ENCODE data around the gene LVRN. TPM values are rescaled to one million over a fixed set of nuclear protein-coding genes. Genes with fewer than 3 reads are reported as not detected.

Gene LVRN
- total RNA-seq, 2 donors from 2014 or later = 0.92 to 2.3 TPM

- no peaks in the 10 kb centered on the region for H3K27me3 ChIP-seq (replicated peaks; ENCODE audit: insufficient read depth)
- no peaks in the 10 kb centered on the region for H3K9me3 ChIP-seq
- TF ChIP-seq CTCF (IDR thresholded peaks at IDR 0.05) = no peak
- no peak for DNase-seq (ENCODE audit: low spot score)
- H3K4me1 ChIP-seq (ENCODE audit: control insufficient read depth in 1 of 2, low read depth in 2 of 2) = no peaks in the 10 kb centered on the region
- H3K27ac ChIP-seq = no peak overlapping the region
- H3K4me3 ChIP-seq = no peak overlapping the region
- H3K36me3 ChIP-seq = no peaks in the 10 kb centered on the region
- no peak for ATAC-seq (ENCODE audit: insufficient number of reproducible peaks, low FRiP score, low read depth)
Measured at GRCh38 chr5:116046261-116046660, 84.0 kb downstream of the LVRN start.

GRCh38 chr5:116046823-116047222 lies 84.5 kb downstream of the LVRN start:
- DNase-seq (ENCODE audit: low spot score) = no peak
- ATAC-seq (ENCODE audit: insufficient number of reproducible peaks, low FRiP score, low read depth) = no peak
- Histone ChIP-seq H3K4me3 (no peak overlapping the region), H3K27me3 (replicated peaks; ENCODE audit: insufficient read depth) (no peaks in the 10 kb centered on the region), H3K36me3 (no peaks in the 10 kb centered on the region), H3K4me1 (ENCODE audit: control insufficient read depth in 1 of 2, low read depth in 2 of 2) (no peaks in the 10 kb centered on the region), H3K27ac (no peak overlapping the region), H3K9me3 (no peaks in the 10 kb centered on the region)
- TF ChIP-seq CTCF (IDR thresholded peaks at IDR 0.05) = no peak

- Histone ChIP-seq H3K27me3 (replicated peaks; ENCODE audit: insufficient read depth) (no peaks in the 10 kb centered on the region), H3K4me3 (no peak overlapping the region), H3K9me3 (no peaks in the 10 kb centered on the region), H3K4me1 (ENCODE audit: control insufficient read depth in 1 of 2, low read depth in 2 of 2) (no peaks in the 10 kb centered on the region), H3K27ac (no peak overlapping the region), H3K36me3 (no peaks in the 10 kb centered on the region)
- ATAC-seq (ENCODE audit: insufficient number of reproducible peaks, low FRiP score, low read depth) (no peak), DNase-seq (ENCODE audit: low spot score) (no peak)
- no peak for TF ChIP-seq CTCF (IDR thresholded peaks at IDR 0.05)
Measured at GRCh38 chr5:116058346-116058936, 96.2 kb downstream of the LVRN start.

GRCh38 chr5:116062352-116062751 lies 100.1 kb downstream of the LVRN start:
- H3K9me3 ChIP-seq = no peaks in the 10 kb centered on the region
- ATAC-seq (ENCODE audit: insufficient number of reproducible peaks, low FRiP score, low read depth) (no peak), DNase-seq (ENCODE audit: low spot score) (no peak)
- H3K4me3 ChIP-seq = no peak overlapping the region
- H3K27ac ChIP-seq = no peak overlapping the region
- H3K4me1 ChIP-seq (ENCODE audit: control insufficient read depth in 1 of 2, low read depth in 2 of 2) = no peaks in the 10 kb centered on the region
- H3K36me3 ChIP-seq = no peaks in the 10 kb centered on the region
- no peaks in the 10 kb centered on the region for H3K27me3 ChIP-seq (replicated peaks; ENCODE audit: insufficient read depth)
- no peak for TF ChIP-seq CTCF (IDR thresholded peaks at IDR 0.05)

GRCh38 chr5:116063950-116064349 lies 101.7 kb downstream of the LVRN start:
- DNase-seq (ENCODE audit: low spot score) (no peak), ATAC-seq (ENCODE audit: insufficient number of reproducible peaks, low FRiP score, low read depth) (no peak)
- no peaks in the 10 kb centered on the region for H3K27me3 ChIP-seq (replicated peaks; ENCODE audit: insufficient read depth)
- H3K9me3 ChIP-seq = no peaks in the 10 kb centered on the region
- TF ChIP-seq CTCF (IDR thresholded peaks at IDR 0.05) = no peak
- H3K36me3 ChIP-seq = no peaks in the 10 kb centered on the region
- no peak overlapping the region for H3K27ac ChIP-seq
- H3K4me3 ChIP-seq = no peak overlapping the region
- no peaks in the 10 kb centered on the region for H3K4me1 ChIP-seq (ENCODE audit: control insufficient read depth in 1 of 2, low read depth in 2 of 2)

Measured in thoracic aorta (tissue), 2 donors.